ENCODE measurements around the gene PHACTR1. TPM values are rescaled to one million over a fixed set of nuclear protein-coding genes. Genes with fewer than 3 reads are reported as not detected.

The PHACTR1 gene
- polyA plus RNA-seq, 2 of the 4 experiments (the other 2 are of a cell fraction): not detected

DNA sequence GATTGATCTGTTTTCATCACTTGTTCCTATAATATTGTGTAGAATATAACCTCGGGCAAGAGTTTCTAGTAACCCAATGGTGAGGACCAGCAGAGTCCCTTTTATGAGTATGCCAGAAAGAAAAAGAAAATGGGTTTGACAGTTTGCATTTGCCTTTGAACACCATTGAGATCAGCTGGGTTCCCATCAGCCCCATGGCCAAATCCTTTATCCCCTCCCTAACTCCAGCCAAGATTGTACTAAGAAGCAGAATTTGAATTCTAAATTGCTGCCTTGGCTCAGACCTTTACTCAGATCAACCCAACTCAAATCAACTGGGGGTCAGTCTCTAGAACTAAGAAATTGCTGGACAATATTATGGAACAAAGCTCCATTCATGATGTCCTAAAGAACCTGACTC is 424.4 kb downstream of the PHACTR1 start:
- TF ChIP-seq EHMT2 (IDR thresholded peaks at IDR 0.05; ENCODE audit: low read depth): no peak
- TF ChIP-seq RARB (CRISPR knock-in tag; IDR thresholded peaks at IDR 0.05): no peak
- TF ChIP-seq MAFK (IDR thresholded peaks at IDR 0.05; ENCODE audit: partially characterized antibody): no peak
- no peak for TF ChIP-seq EP300 (IDR thresholded peaks at IDR 0.05)
- TF ChIP-seq CBX2 (IDR thresholded peaks at IDR 0.05; ENCODE audit: borderline replicate concordance, low read depth): no peak
- no peak for TF ChIP-seq TP53 (CRISPR knock-in tag; IDR thresholded peaks at IDR 0.05)
- TF ChIP-seq CBX8 (IDR thresholded peaks at IDR 0.05): no peak
- TF ChIP-seq, protein P1, sequence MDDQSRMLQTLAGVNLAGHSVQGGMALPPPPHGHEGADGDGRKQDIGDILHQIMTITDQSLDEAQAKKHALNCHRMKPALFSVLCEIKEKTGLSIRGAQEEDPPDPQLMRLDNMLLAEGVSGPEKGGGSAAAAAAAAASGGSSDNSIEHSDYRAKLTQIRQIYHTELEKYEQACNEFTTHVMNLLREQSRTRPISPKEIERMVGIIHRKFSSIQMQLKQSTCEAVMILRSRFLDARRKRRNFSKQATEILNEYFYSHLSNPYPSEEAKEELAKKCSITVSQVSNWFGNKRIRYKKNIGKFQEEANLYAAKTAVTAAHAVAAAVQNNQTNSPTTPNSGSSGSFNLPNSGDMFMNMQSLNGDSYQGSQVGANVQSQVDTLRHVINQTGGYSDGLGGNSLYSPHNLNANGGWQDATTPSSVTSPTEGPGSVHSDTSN (IDR thresholded peaks at IDR 0.05): no peak
- TF ChIP-seq ZNF302 (CRISPR knock-in tag; IDR thresholded peaks at IDR 0.05): no peak
- no peak for TF ChIP-seq HOXA7 (CRISPR knock-in tag; IDR thresholded peaks at IDR 0.05)
- no peak for TF ChIP-seq KDM1A (IDR thresholded peaks at IDR 0.05; ENCODE audit: low read depth)
- TF ChIP-seq NR3C1 (IDR thresholded peaks at IDR 0.05): no peak
- no peak for TF ChIP-seq JUNB (IDR thresholded peaks at IDR 0.05)
- no peak for TF ChIP-seq KDM5A (IDR thresholded peaks at IDR 0.05)
- TF ChIP-seq ZFP36 (IDR thresholded peaks at IDR 0.05; ENCODE audit: borderline replicate concordance, partially characterized antibody): no peak
- TF ChIP-seq PHF8 (IDR thresholded peaks at IDR 0.05; ENCODE audit: borderline replicate concordance, low read depth): no peak
- ChIA-PET POLR2A (no interaction called here), CTCF (no interaction called here)
- H3K4me2 ChIP-seq: no peak overlapping the region
- H3K4me3 ChIP-seq: no peak overlapping the region
- no peaks in the 10 kb centered on the region for H3K9me3 ChIP-seq
- ATAC-seq (no peak), DNase-seq (ENCODE audit: low read depth in 1 of 2, low spot score in 1 of 2) (no peak), FAIRE-seq (no peak)
- H3K4me1 ChIP-seq: no peaks in the 10 kb centered on the region
- WGBS (ENCODE audit: missing lambda C conversion rate): 11% methylated on average over 1 of the region's 1 CpG
- no peak overlapping the region for H3K27ac ChIP-seq

DNA sequence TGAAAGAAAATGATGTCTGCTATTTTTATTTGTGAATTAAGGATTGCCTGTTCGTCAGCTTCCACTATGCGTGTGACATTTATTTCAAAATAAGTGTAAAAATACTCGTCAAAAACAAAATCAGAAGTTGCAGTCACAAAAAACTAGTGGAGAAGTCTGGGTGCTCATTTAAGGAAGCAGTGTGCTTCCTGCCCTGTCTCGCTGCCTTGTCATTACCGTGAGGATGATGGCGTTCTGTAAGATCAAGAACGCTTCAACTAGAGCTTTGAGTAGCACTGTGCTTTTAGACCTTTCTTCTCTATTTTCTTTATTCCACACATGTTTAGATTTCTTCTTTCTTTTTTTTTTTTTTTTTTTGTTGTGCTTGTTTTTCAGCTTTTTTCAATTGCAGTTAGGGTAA is 424.8 kb downstream of the PHACTR1 start:
- FAIRE-seq (no peak), DNase-seq (ENCODE audit: low read depth in 1 of 2, low spot score in 1 of 2) (no peak), ATAC-seq (no peak)
- WGBS (ENCODE audit: missing lambda C conversion rate): 44% methylated on average over 7 of the region's 7 CpGs
- Histone ChIP-seq H3K9me3 (no peaks in the 10 kb centered on the region), H3K4me1 (no peaks in the 10 kb centered on the region), H3K4me2 (no peak overlapping the region), H3K4me3 (no peak overlapping the region), H3K27ac (no peak overlapping the region)
- POLR2A ChIA-PET: no interaction called here
- CTCF ChIA-PET: no interaction called here
- TF ChIP-seq, protein P2, sequence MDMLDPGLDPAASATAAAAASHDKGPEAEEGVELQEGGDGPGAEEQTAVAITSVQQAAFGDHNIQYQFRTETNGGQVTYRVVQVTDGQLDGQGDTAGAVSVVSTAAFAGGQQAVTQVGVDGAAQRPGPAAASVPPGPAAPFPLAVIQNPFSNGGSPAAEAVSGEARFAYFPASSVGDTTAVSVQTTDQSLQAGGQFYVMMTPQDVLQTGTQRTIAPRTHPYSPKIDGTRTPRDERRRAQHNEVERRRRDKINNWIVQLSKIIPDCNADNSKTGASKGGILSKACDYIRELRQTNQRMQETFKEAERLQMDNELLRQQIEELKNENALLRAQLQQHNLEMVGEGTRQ (IDR thresholded peaks at IDR 0.05): no peak
- TF ChIP-seq TFCP2L1 (CRISPR knock-in tag; IDR thresholded peaks at IDR 0.05) (no peak), POLR2AphosphoS2 (conservative IDR thresholded peaks at IDR 0.05; ENCODE audit: low read length) (no peak)

DNA sequence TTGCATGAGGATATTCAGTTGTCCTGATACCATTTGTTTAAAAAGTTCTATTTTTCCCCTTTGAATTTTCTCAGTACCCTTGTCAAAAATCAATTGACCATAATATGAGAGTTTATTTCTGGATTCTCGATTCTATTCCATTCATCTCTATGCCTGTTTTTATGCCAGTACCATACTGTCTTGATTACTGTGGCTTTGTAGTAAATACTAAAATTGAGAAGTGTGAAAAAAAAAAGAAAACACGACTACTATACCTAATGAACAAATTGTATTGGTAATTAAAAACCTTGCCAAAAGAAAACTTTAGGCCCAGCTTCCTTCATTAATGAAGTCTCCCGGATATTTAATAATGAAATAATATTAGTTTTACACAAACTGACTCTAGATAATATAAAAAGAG is 426.0 kb downstream of the PHACTR1 start:
- Histone ChIP-seq H3K4me2 (no peak overlapping the region), H3K27ac (no peak overlapping the region), H3K4me3 (no peak overlapping the region), H3K9me3 (no peaks in the 10 kb centered on the region), H3K4me1 (no peaks in the 10 kb centered on the region)
- TF ChIP-seq RCOR1 (IDR thresholded peaks at IDR 0.05; ENCODE audit: low read depth, low read length) (no peak), NPAS2 (CRISPR knock-in tag; IDR thresholded peaks at IDR 0.05; ENCODE audit: borderline replicate concordance) (no peak), ZNF302 (CRISPR knock-in tag; IDR thresholded peaks at IDR 0.05) (no peak)
- ATAC-seq (no peak), DNase-seq (ENCODE audit: low read depth in 1 of 2, low spot score in 1 of 2) (no peak), FAIRE-seq (no peak)
- WGBS (ENCODE audit: missing lambda C conversion rate): 9% methylated on average over 3 of the region's 3 CpGs
- ChIA-PET POLR2A (no interaction called here), CTCF (interaction anchor here (0.6 kb wide), 1 partner anchor 10 kb away, joined by 4 read pairs; no protein-coding TSS in a partner anchor)

DNA sequence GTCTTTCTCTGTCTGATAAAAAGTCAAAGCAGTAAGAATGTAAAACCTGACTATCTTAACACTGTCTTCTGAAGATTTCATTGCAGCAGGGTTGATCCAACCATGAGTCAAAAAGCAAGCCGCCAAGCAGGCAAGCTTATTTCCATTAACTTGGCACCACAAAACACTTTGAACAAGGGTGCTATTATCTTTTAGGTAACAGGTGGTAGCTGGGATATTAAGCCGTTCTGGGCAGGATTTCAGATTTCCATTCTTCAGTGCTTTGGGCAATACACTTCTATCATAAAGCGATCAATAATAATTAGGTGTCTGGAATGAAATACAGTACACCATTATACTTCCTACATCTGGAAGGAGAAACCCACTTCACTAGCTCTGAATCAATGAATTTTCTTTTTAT is 429.9 kb downstream of the PHACTR1 start:
- no peaks in the 10 kb centered on the region for H3K4me1 ChIP-seq
- H3K27ac ChIP-seq: no peak overlapping the region
- TF ChIP-seq HEYL (CRISPR knock-in tag; IDR thresholded peaks at IDR 0.05): no peak
- no peak for TF ChIP-seq MYC (IDR thresholded peaks at IDR 0.05; ENCODE audit: borderline replicate concordance, low read length)
- TF ChIP-seq EP300 (IDR thresholded peaks at IDR 0.05): no peak
- no peak for TF ChIP-seq RNF2 (IDR thresholded peaks at IDR 0.05; ENCODE audit: borderline replicate concordance, low read depth)
- TF ChIP-seq PHF8 (IDR thresholded peaks at IDR 0.05; ENCODE audit: borderline replicate concordance, low read depth): no peak
- no peak for TF ChIP-seq HDAC2 (IDR thresholded peaks at IDR 0.05)
- TF ChIP-seq CHD2 (IDR thresholded peaks at IDR 0.05; ENCODE audit: low read length, partially characterized antibody): no peak
- ATAC-seq (no peak), DNase-seq (ENCODE audit: low read depth in 1 of 2, low spot score in 1 of 2) (no peak), FAIRE-seq (no peak)
- H3K9me3 ChIP-seq: no peaks in the 10 kb centered on the region
- no peak overlapping the region for H3K4me2 ChIP-seq
- ChIA-PET CTCF (no interaction called here), POLR2A (no interaction called here)
- whole genome bisulfite sequencing (ENCODE audit: missing lambda C conversion rate): 55% methylated on average over 3 of the region's 3 CpGs
- no peak overlapping the region for H3K4me3 ChIP-seq

Measured in A549 (cell line).